ENCODE results near the gene AP3S1.

The AP3S1 gene

GRCh38 chr5:115932991-115933390 lies 91.3 kb downstream of the AP3S1 start:
- no peaks in the 10 kb centered on the region for H3K36me3 ChIP-seq (ENCODE audit: control insufficient read depth in 1 of 2, insufficient read depth in 2 of 2, low read depth in 1 of 2, low read length in 2 of 2)
- H3K23ac ChIP-seq (ENCODE audit: low read length in 2 of 2) = no peak overlapping the region
- no peak overlapping the region for H2AFZ ChIP-seq (ENCODE audit: low read depth, low read length)
- no peak overlapping the region for H3K14ac ChIP-seq (ENCODE audit: low read length in 2 of 2)
- peak; percentile 16 for DNase-seq
- no peak overlapping the region for H3K4me2 ChIP-seq (ENCODE audit: low read length, poor library complexity, severe bottlenecking)
- H2AK5ac ChIP-seq (ENCODE audit: low read length, severe bottlenecking) = no peak overlapping the region
- H3K4me3 ChIP-seq (ENCODE audit: insufficient read depth in 1 of 2, low read depth in 1 of 2, low read length in 2 of 2) = no peak overlapping the region
- H3K4me1 ChIP-seq (ENCODE audit: control insufficient read depth, insufficient read depth, low read depth, low read length) = no peaks in the 10 kb centered on the region
- no peak overlapping the region for H4K91ac ChIP-seq (ENCODE audit: low read length)
- H3K27me3 ChIP-seq (ENCODE audit: control insufficient read depth in 1 of 2, insufficient read depth in 1 of 2, low read length in 2 of 2) = no peaks in the 10 kb centered on the region
- H4K8ac ChIP-seq (ENCODE audit: low read length) = no peak overlapping the region
- no peak overlapping the region for H2BK15ac ChIP-seq (ENCODE audit: low read depth, poor library complexity, severe bottlenecking)
- H2BK5ac ChIP-seq (ENCODE audit: low read depth, low read length, poor library complexity, severe bottlenecking) = no peak overlapping the region
- no peak overlapping the region for H3K4ac ChIP-seq (ENCODE audit: low read depth in 1 of 2, low read length in 2 of 2)
- 93% methylated on average over 6 of the region's 6 CpGs for WGBS
- H3K79me1 ChIP-seq (replicated peaks; ENCODE audit: low read length, poor library complexity, severe bottlenecking) = no peaks in the 10 kb centered on the region
- H3K18ac ChIP-seq (ENCODE audit: low read depth in 1 of 2, low read length in 2 of 2) = no peak overlapping the region
- H2BK120ac ChIP-seq (ENCODE audit: low read depth, low read length) = no peak overlapping the region
- H3K27ac ChIP-seq (ENCODE audit: low read length, poor library complexity, severe bottlenecking) = no peak overlapping the region
- no peak overlapping the region for H2BK12ac ChIP-seq (ENCODE audit: low read length in 2 of 2)
- no peak overlapping the region for H3K9ac ChIP-seq (ENCODE audit: low read length)
- H3K9me3 ChIP-seq (ENCODE audit: control insufficient read depth, low read length) = no peaks in the 10 kb centered on the region

GRCh38 chr5:115934388-115934974 lies 92.7 kb downstream of the AP3S1 start:
- Histone ChIP-seq H3K4me1 (ENCODE audit: control insufficient read depth, insufficient read depth, low read depth, low read length) (no peaks in the 10 kb centered on the region), H2AK5ac (ENCODE audit: low read length, severe bottlenecking) (no peak overlapping the region), H3K27me3 (ENCODE audit: control insufficient read depth in 1 of 2, insufficient read depth in 1 of 2, low read length in 2 of 2) (no peaks in the 10 kb centered on the region), H3K23ac (ENCODE audit: low read length in 2 of 2) (no peak overlapping the region), H3K14ac (ENCODE audit: low read length in 2 of 2) (no peak overlapping the region), H2BK5ac (ENCODE audit: low read depth, low read length, poor library complexity, severe bottlenecking) (no peak overlapping the region), H4K8ac (ENCODE audit: low read length) (no peak overlapping the region), H3K18ac (ENCODE audit: low read depth in 1 of 2, low read length in 2 of 2) (no peak overlapping the region), H3K4ac (ENCODE audit: low read depth in 1 of 2, low read length in 2 of 2) (no peak overlapping the region), H3K27ac (ENCODE audit: low read length, poor library complexity, severe bottlenecking) (no peak overlapping the region), H2BK120ac (ENCODE audit: low read depth, low read length) (no peak overlapping the region), H3K4me3 (ENCODE audit: insufficient read depth in 1 of 2, low read depth in 1 of 2, low read length in 2 of 2) (no peak overlapping the region), H3K9me3 (ENCODE audit: control insufficient read depth, low read length) (no peaks in the 10 kb centered on the region), H3K4me2 (ENCODE audit: low read length, poor library complexity, severe bottlenecking) (no peak overlapping the region), H3K79me1 (replicated peaks; ENCODE audit: low read length, poor library complexity, severe bottlenecking) (no peaks in the 10 kb centered on the region), H2BK15ac (ENCODE audit: low read depth, poor library complexity, severe bottlenecking) (no peak overlapping the region), H4K91ac (ENCODE audit: low read length) (no peak overlapping the region), H3K9ac (ENCODE audit: low read length) (no peak overlapping the region), H2BK12ac (ENCODE audit: low read length in 2 of 2) (no peak overlapping the region), H3K36me3 (ENCODE audit: control insufficient read depth in 1 of 2, insufficient read depth in 2 of 2, low read depth in 1 of 2, low read length in 2 of 2) (no peaks in the 10 kb centered on the region), H2AFZ (ENCODE audit: low read depth, low read length) (no peak overlapping the region)
- over 99% methylated on average over 7 of the region's 10 CpGs for WGBS
- no peak for DNase-seq

GRCh38 chr5:115936031-115936430 lies 94.3 kb downstream of the AP3S1 start:
- no peak overlapping the region for H3K18ac ChIP-seq (ENCODE audit: low read depth in 1 of 2, low read length in 2 of 2)
- 60% methylated on average over 1 of the region's 1 CpG for WGBS
- no peak overlapping the region for H3K4me2 ChIP-seq (ENCODE audit: low read length, poor library complexity, severe bottlenecking)
- H3K36me3 ChIP-seq (ENCODE audit: control insufficient read depth in 1 of 2, insufficient read depth in 2 of 2, low read depth in 1 of 2, low read length in 2 of 2) = no peaks in the 10 kb centered on the region
- DNase-seq = no peak
- no peak overlapping the region for H3K27ac ChIP-seq (ENCODE audit: low read length, poor library complexity, severe bottlenecking)
- H3K9me3 ChIP-seq (ENCODE audit: control insufficient read depth, low read length) = no peaks in the 10 kb centered on the region
- no peak overlapping the region for H3K14ac ChIP-seq (ENCODE audit: low read length in 2 of 2)
- H3K4ac ChIP-seq (ENCODE audit: low read depth in 1 of 2, low read length in 2 of 2) = no peak overlapping the region
- H3K9ac ChIP-seq (ENCODE audit: low read length) = no peak overlapping the region
- no peak overlapping the region for H4K8ac ChIP-seq (ENCODE audit: low read length)
- H3K4me1 ChIP-seq (ENCODE audit: control insufficient read depth, insufficient read depth, low read depth, low read length) = no peaks in the 10 kb centered on the region
- no peak overlapping the region for H2AK5ac ChIP-seq (ENCODE audit: low read length, severe bottlenecking)
- no peak overlapping the region for H2BK120ac ChIP-seq (ENCODE audit: low read depth, low read length)
- no peaks in the 10 kb centered on the region for H3K79me1 ChIP-seq (replicated peaks; ENCODE audit: low read length, poor library complexity, severe bottlenecking)
- no peak overlapping the region for H3K23ac ChIP-seq (ENCODE audit: low read length in 2 of 2)
- H2BK5ac ChIP-seq (ENCODE audit: low read depth, low read length, poor library complexity, severe bottlenecking) = no peak overlapping the region
- H3K27me3 ChIP-seq (ENCODE audit: control insufficient read depth in 1 of 2, insufficient read depth in 1 of 2, low read length in 2 of 2) = no peaks in the 10 kb centered on the region
- no peak overlapping the region for H2BK15ac ChIP-seq (ENCODE audit: low read depth, poor library complexity, severe bottlenecking)
- H2AFZ ChIP-seq (ENCODE audit: low read depth, low read length) = no peak overlapping the region
- H4K91ac ChIP-seq (ENCODE audit: low read length) = no peak overlapping the region
- H2BK12ac ChIP-seq (ENCODE audit: low read length in 2 of 2) = no peak overlapping the region
- no peak overlapping the region for H3K4me3 ChIP-seq (ENCODE audit: insufficient read depth in 1 of 2, low read depth in 1 of 2, low read length in 2 of 2)

GRCh38 chr5:115939059-115939458 lies 97.3 kb downstream of the AP3S1 start:
- no peak overlapping the region for H3K4ac ChIP-seq (ENCODE audit: low read depth in 1 of 2, low read length in 2 of 2)
- H2BK12ac ChIP-seq (ENCODE audit: low read length in 2 of 2) = no peak overlapping the region
- H2BK5ac ChIP-seq (ENCODE audit: low read depth, low read length, poor library complexity, severe bottlenecking) = no peak overlapping the region
- H4K91ac ChIP-seq (ENCODE audit: low read length) = no peak overlapping the region
- no peak overlapping the region for H2AK5ac ChIP-seq (ENCODE audit: low read length, severe bottlenecking)
- H2AFZ ChIP-seq (ENCODE audit: low read depth, low read length) = no peak overlapping the region
- H3K27me3 ChIP-seq (ENCODE audit: control insufficient read depth in 1 of 2, insufficient read depth in 1 of 2, low read length in 2 of 2) = no peaks in the 10 kb centered on the region
- H2BK15ac ChIP-seq (ENCODE audit: low read depth, poor library complexity, severe bottlenecking) = no peak overlapping the region
- no peak overlapping the region for H3K23ac ChIP-seq (ENCODE audit: low read length in 2 of 2)
- no peak overlapping the region for H3K14ac ChIP-seq (ENCODE audit: low read length in 2 of 2)
- H3K9ac ChIP-seq (ENCODE audit: low read length) = peak overlapping the region; percentile 23
- no peak overlapping the region for H4K8ac ChIP-seq (ENCODE audit: low read length)
- H3K18ac ChIP-seq (ENCODE audit: low read depth in 1 of 2, low read length in 2 of 2) = no peak overlapping the region
- no peak overlapping the region for H3K27ac ChIP-seq (ENCODE audit: low read length, poor library complexity, severe bottlenecking)
- H3K79me1 ChIP-seq (replicated peaks; ENCODE audit: low read length, poor library complexity, severe bottlenecking) = no peaks in the 10 kb centered on the region
- H3K4me2 ChIP-seq (ENCODE audit: low read length, poor library complexity, severe bottlenecking) = no peak overlapping the region
- H3K4me1 ChIP-seq (ENCODE audit: control insufficient read depth, insufficient read depth, low read depth, low read length) = peaks cover 2% of the 10 kb centered on the region
- H3K4me3 ChIP-seq (ENCODE audit: insufficient read depth in 1 of 2, low read depth in 1 of 2, low read length in 2 of 2) = no peak overlapping the region
- H3K9me3 ChIP-seq (ENCODE audit: control insufficient read depth, low read length) = no peaks in the 10 kb centered on the region
- WGBS = 80% methylated on average over 2 of the region's 4 CpGs
- DNase-seq = no peak
- no peaks in the 10 kb centered on the region for H3K36me3 ChIP-seq (ENCODE audit: control insufficient read depth in 1 of 2, insufficient read depth in 2 of 2, low read depth in 1 of 2, low read length in 2 of 2)
- no peak overlapping the region for H2BK120ac ChIP-seq (ENCODE audit: low read depth, low read length)
